GM19239 (cell line): ENCODE data around the gene UFSP1.
"Not testable (repeated sequence)": the region's sequence is repeated elsewhere in the genome, so short reads cannot be mapped to it uniquely, and the experiment has no call there.

Source experiments
- DNase-seq: peaks from one replicate; pipeline ENCODE4 v3.0.0; 2011; ENCODE audit warnings: low spot score; ENCODE audit not compliant: insufficient read length
- FAIRE-seq: peaks from 2 replicates; lab custom pipeline; 2011; peaks lifted over from hg19 to GRCh38; lab: Jason Lieb, UNC

UFSP1 gene

DNA sequence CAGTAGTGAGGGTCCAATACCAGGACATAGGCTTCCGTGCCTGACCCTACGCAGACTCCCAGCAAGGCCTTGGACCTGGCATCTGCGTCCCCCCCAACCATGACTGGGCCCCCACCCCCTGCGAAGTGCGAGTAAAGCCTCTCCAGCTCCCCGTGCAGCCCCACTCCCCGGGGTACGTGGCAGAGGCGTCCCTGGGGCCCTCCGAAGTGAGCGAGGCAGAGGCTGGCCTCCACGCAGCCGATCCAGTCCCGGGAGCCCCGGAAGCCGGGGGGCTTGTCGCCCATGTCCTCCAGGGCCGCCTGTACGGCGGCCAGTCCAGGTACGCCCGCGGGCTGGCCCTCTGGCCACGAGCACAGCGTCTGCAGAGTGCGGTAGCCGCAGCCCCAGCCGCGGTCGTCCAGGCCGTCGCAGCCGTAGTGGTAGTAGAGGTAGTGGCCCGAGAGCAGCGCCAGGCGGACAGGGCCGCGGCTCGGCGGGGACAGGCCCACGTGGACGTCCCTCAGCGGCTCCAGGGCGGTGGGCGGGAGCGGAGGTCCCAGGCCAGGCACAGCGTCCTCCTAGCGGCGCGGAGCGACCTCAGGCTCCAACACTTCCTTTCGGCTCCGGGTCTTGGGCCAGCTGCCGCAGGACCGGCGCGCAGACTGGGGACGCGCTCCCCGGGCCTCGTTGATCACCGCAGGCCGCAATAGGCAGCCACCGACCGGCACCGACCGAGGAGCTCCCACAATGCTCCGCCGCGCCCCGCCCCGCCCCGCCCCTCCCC is at the start of gene UFSP1:
UFSP1 (minus strand) TSS at position 728 of the 763 bp plus-strand sequence; CDS start at position 284, 444 bp downstream.
- DNase-seq (no peak), FAIRE-seq (peak; percentile 11)

DNA sequence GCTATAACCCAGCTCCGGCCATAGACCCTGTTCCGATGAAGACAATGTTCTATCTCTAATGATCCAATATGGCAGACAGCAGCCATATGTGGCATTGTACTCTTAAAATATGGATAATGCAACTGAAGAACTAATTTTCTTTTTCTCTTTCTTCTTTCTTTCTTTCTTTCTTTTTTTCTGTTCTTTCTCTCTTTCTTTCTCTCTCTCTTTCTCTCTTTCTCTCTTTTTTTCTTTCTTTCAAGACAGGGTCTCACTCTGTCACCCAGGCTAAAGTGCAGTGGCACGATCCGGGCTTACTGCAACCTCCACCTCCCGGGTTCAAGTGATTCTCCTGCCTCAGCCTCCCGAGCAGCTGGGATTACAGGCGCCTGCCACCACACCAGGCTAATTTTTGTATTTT is 46.7 kb upstream of the UFSP1 start:
- DNase-seq, FAIRE-seq: not testable (repeated sequence)

DNA sequence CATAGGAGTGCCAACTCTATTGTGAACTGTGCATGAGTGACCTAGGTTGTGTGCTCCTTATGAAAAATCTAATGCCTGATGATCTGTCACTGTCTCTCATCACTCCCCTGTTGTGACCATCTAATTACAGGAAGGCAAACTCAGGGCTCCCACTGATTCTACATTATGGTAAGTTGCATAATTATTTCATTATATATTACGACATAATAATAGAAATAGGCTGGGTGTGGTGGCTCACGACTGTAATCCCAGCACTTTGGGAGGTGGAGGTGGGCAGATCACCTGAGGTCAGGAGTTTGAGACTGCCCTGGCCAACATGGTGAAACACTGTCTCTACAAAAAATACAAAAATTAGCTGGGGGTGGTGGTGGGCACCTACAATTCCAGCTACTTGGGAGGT is 45.9 kb upstream of the UFSP1 start:
- not testable (repeated sequence) for FAIRE-seq, DNase-seq

DNA sequence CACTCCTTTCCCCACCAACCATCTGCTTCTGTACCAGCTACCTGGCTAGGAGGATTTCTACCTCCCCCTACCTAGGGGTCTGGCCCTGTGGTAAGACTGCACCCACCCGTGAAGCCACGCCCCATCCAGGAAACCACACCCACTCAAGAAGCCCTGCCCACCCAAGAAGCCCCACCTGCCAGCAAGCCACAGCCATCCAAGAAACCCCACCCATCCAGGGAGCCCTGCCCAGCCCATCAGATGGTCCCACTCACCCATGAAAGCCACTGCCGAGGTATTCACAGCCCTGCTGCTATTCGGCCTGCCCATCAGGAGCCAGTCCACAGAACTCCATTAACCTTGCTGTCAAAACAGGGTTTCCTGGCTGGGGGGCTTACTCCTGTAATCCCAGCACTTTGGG is 44.2 kb upstream of the UFSP1 start:
- no peak for DNase-seq
- FAIRE-seq, result no peak

DNA sequence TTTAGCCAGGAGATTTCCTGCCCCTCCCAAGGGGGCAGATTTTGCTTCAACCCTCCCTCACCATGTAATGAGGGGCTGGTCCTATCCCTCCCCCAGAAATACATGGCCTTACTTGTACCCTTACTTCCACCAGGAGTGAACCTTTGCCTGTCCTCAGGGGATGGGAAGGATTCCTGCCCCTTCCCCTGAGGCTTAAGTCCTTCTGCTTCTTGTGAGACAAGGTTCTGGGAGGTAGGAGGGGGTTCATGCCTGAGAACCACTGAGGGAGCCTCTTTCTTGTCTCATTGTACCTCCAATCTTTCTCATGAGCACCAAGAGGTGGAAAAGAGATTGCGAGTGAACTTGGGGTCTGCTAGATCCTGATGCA is 40.3 kb upstream of the UFSP1 start:
- DNase-seq (no peak), FAIRE-seq (no peak)

DNA sequence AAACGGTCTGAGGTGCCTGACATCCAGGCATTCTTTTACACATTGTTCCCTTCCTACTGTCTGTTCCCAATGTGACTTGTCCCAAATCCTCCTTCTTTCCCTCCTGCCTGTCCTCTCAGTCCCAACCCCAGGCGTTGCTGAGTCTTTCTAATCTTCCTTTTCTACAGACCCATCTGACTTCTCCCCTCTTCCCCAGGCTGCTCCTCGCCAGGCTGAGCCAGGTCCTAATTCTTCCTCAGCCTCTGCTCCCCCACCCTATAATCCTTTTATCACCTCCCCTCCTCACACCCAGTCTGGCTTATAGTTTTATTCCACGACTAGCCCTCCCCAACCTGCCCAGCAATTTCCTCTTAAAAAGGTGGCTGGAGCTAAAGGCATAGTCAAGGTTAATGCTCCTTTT is 34.1 kb upstream of the UFSP1 start:
- not testable (repeated sequence) for FAIRE-seq, DNase-seq

DNA sequence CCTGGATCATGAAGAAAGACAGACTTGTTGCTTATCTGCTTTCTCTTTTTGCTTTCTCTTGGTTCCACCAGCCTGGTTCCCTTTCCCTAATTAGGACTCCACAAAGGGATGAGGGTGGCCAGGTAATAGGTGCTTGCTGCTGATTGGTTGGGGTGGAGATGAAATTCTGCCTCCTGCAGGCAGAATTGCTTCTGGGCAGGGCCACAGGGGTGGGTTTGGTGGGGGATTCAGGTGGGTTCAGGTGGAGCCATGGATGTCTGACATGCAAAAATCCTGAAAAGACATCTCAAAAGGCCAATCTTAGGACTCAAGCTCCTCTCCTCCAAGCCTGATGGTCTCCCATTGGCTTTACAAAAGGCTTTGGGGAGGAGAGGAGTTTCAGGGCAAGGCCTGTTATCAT is 31.5 kb upstream of the UFSP1 start:
- DNase-seq, result no peak
- no peak for FAIRE-seq

DNA sequence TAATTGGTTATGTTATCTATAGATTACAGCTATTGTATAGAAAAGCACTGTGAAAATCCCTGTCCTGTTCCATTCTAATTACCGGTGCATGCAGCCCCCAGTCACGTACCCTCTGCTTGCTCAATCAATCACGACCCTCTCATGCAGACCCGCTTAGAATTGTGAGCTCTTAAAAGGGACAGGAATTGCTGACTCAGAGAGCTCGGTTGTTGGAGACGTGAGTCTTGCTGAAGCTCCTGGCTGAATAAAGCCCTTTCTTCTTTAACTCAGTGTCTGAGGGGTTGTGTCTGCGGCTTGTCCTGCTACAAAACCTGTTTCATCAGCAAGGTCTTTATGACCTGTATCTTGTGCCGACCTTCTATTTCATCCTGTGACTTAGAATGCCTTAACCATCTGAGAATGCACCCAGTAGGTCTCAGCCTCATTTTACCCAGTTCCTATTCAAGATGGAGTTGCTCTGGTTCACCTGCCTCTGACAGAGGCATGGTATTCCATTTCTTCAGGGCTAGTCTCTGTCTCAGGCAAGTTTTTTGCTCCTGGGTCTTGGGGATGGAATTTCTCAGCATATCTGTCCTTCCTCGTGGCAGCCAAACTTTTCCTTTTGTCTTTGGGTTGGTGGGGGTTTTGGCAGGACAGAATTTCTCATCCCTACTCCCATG is 30.4 kb upstream of the UFSP1 start:
- FAIRE-seq, result not testable (repeated sequence)

DNA sequence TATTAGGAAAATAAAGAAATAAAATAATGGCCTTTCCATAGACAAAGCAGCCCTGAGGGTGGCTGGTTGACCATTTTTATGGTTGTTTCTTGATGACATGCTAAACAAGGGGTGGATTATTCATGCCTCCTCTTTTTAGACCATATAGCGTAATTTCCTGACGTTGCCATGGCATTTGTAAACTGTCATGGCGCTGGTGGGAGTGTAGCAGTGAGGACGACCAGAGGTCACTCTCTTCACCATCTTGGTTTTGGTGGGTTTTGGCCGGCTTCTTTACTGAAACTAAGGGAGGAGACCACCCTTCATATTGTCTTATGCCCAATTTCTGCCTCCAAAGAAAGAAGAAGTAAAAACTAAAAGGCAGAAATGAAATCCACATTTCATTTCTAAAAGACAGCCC is 29.8 kb upstream of the UFSP1 start:
- not testable (repeated sequence) for DNase-seq

More for the DNA sequence above, 30.4 kb upstream of the UFSP1 start:
- DNase-seq, result not testable (repeated sequence)

DNA sequence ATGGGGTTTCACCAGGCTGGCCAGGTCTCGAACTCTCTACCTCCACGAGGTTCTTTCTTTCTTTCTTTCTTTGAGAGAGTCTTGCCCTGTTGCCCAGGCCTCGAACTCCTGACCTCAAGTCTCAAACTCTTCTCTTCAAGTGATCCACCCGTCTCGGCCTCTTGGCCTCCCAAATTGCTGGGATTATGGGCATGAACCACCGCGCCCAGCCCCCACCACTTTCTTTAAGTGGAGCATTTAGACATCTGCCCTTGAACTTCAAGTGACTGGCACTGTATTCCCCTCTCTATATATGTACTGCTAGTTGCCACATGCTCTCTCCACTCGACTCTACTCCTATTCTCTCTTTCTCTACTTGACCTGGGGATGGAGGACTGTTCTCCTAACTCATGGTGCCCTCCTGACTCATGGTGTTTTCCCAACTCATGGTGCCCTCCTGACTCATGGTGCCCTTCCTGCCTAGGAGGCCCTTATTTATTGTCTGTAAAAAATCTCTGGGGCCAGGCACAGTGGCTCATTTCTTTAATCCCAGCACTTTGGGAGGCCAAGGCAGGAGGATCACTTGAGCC is 25.4 kb upstream of the UFSP1 start:
- DNase-seq (no peak), FAIRE-seq (no peak)

More for the DNA sequence above, 29.8 kb upstream of the UFSP1 start:
- not testable (repeated sequence) for FAIRE-seq

DNA sequence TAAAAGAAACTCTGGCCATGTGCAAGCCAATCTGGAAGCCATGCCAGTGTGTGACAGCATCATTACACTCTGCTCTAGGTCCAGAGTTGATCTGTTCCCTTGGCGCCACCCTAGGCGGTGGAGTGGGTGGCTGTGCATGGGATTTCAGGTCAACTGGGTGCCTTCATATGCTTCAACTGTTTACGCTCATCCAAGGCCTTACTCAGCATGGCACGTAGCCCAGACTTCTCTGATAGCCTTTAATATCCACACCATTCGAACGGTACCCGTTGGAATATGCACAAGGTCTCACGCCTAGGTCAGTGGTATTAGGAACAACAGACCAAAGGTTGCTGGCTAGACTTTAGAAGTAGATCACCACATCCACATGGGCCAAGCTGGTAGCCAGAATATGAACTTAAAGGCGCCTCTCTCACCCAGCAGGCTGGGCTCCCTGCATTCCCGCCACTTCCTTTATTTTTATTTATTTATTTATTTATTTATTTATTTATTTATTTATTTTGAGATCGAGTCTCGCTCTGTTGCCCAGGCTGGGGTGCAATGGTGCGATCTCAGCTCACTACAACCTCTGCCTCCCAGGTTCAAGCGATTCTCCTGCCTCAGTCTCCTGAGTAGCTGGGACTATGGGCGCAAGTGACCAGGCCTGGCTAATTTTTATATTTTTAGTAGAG is 24.8 kb upstream of the UFSP1 start:
- DNase-seq, result no peak
- FAIRE-seq, result no peak

DNA sequence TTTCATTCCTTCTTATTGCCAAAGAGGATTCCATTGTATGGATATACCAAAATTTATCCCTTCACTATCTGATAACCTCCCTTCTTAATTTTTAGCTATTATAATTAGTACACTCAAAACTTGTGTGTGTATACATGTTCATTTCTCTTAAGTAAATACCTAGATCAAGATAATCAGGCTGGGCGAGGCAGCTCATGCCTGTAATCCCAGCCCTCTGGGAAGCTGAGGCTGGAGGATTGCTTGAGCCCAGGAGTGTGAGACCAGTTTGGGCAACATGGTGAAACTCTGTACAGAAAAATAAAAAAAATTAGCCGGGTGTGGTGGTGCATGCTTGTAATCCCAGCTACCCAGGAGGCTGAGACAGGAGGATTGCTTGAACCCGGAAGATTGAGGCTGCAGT is 22.0 kb upstream of the UFSP1 start:
- no peak for DNase-seq

DNA sequence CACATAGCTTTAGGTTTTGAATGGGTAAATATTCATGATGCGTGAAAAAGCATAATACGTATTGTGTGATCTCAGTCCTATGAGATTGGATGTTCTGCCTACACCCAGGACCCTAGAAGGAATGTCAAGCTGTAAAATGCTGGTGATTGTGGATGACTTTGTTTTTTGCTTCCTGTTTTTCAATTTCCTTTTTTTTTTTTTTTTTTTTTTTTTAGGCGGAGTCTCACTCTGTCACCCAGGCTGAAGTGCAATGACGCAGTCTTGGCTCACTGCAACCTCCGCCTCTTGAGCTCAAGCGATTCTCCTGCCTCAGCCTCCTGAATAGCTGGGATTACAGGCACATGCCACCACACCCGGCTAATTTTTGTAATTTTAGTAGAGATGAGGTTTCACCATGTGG is 20.9 kb upstream of the UFSP1 start:
- FAIRE-seq, DNase-seq: not testable (repeated sequence)

More for the DNA sequence above, 22.0 kb upstream of the UFSP1 start:
- no peak for FAIRE-seq

DNA sequence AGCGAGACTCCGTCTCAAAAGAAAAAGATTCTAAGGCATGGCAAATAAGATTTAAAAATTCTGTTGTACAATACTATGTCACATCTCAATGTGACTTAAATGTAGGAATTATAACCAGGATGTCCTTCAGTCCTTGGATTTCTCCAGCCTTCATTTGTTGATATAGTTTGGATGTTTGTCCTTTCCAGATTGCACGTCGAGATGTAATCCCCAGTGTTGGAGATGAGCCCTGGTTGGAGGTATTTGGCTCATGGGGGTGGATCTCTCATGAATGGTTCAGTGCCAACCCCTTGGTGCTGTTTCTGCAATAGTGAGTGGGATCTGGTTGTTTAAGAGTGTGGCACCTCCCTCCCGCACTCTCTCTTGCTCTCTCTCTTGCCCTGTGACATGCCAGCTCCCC is 19.0 kb upstream of the UFSP1 start:
- FAIRE-seq, result no peak

DNA sequence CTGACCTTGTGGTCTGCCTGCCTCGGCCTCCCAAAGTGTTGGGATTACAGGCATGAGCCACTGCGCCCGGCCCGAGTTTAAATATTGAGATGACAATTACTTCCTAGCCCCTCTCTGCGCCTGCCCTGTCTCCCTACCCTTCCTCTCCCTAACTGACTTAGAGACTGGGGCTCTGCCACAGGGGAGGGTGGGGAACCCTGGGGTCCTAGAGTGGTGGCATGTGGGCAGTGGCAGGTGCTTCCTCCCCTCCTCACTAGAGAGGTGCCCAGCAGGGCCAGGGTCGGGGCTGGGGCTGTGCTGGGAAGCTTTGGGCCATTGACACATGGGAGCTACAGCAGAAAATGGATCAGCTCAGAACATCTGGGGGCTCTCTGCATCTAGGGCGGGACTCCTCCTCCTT is 13.1 kb upstream of the UFSP1 start:
- FAIRE-seq, result no peak
- no peak for DNase-seq

More for the DNA sequence above, 19.0 kb upstream of the UFSP1 start:
- no peak for DNase-seq

DNA sequence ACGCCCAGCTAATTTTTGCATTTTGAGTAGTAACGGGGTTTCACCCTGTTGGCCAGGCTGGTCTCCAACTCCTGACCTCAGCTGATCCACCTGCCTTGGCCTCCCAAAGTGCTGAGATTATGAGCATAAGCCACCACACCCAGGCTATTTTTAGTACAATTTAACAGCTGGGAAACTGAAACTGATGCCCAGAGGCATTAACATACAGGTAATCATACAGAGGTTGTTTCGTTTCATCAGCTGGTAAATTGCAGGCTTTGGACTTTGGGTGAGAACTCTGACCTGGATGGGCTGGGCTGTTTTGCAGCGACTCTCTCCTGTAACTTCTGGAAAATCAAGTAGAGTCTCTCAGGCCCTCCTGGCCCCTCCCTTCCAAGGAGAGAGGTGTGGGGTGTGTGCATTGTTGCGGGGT is 12.4 kb upstream of the UFSP1 start:
- FAIRE-seq, result no peak

DNA sequence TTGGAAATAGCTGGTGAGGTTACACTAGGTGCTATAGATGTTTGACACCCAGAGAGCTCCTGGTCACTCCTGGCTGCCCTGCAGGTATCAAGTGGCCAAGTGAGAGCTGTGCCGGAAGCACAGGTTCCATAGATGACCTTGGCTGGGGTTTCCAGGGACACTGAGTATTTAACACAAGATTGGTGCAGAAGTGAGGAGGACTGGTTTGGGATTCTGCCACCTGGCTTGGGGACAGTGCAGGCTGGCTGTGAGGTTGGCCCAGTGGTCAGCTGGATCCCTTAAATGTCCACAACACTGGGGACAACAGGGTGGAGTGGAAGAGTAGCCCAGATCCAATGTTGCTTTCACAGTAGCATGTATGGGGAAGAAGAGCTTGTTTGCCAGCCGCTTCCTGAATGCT is 11.5 kb upstream of the UFSP1 start:
- no peak for FAIRE-seq
- DNase-seq, result no peak

More for the DNA sequence above, 12.4 kb upstream of the UFSP1 start:
- DNase-seq, result no peak

DNA sequence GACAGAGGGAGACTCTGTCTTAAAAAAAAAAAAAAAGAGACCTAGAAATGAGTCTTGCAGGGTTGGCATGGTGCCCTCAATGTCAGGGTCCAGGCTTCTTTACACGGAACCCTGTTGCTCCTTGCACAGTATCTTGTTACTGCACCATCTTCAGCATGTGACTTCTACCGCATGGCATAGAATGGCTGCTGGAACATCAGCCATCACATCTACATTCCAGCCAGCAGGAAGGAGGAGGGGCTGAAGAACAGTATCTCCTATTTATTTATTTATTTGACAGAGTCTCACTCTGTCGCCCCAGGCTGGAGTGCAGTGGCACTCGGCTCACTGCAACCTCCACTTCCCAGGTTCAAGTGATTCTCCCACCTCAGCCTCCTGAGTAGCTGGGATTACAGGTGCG is 9.9 kb upstream of the UFSP1 start:
- DNase-seq (no peak), FAIRE-seq (no peak)

DNA sequence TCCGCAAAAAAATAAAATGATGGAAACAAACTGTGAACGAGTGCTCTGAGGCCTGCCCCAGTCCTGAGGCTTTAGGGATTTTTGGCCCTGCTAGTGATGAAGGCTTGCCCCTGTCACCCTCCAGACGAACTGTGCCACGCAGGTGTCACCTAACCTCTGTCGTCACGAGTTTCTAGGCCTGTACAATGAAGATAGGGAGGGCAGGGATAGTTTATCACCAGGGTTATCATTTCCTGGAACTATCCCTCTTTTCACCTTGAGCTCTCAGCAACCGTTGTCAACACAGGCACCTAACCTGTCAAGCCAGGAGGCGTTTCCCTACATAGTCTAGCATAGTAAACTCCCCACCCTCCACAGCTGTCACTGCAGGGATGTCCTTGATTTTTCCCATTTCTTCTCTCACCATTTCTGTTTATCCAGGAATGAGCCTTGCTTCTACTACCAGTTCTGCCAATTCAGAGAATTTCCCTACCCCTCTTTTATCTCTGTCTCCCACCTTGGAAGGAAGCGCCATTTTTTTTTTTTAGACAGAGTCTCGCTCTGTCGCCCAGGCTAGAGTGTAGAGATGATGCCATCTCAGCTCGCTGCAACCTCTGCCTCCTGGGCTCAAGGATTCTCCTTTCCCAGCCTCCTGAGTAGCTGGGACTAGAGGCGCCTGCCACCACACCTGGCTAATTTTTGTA is 8.4 kb upstream of the UFSP1 start:
- DNase-seq (no peak), FAIRE-seq (no peak)
